Fibroblast of lung (primary cell): ENCODE results near the gene ZNF549. TPM values are rescaled to one million over a fixed set of nuclear protein-coding genes. Genes with fewer than 3 reads are reported as not detected.

Source experiments
- DNase-seq, 2 donors: peaks; one replicate each; pipeline versions ENCODE4 v3.0.0 to v3.0.0-alpha.2; 2010; ENCODE audit warnings: low read depth in 2 of 2
- H2AFZ ChIP-seq: 2 replicates; pipeline ENCODE4 v1.5.1; 2012; ENCODE audit warnings: low read length, control low read depth, inconsistent platforms
- H3K27ac ChIP-seq: 2 replicates; pipeline ENCODE4 v1.5.1; 2011; ENCODE audit warnings: low read length, control low read depth; ENCODE audit not compliant: insufficient read depth
- H3K27me3 ChIP-seq: 2 replicates; pipeline ENCODE4 v1.5.1; 2011; ENCODE audit warnings: mild to moderate bottlenecking, low read length; ENCODE audit not compliant: control insufficient read depth, insufficient read depth
- H3K36me3 ChIP-seq: 2 replicates; pipeline ENCODE4 v1.5.1; 2011; ENCODE audit warnings: low read length; ENCODE audit not compliant: control insufficient read depth, insufficient read depth
- H3K4me1 ChIP-seq: 2 replicates; pipeline ENCODE4 v1.5.1; 2011; ENCODE audit warnings: low read length; ENCODE audit not compliant: control insufficient read depth, insufficient read depth; ENCODE audit errors: extremely low read depth
- H3K4me2 ChIP-seq: 2 replicates; pipeline ENCODE4 v1.5.1; 2011; ENCODE audit warnings: low read length, control low read depth; ENCODE audit not compliant: insufficient read depth; ENCODE audit errors: extremely low read depth
- H3K4me3 ChIP-seq, 4 experiments: fragments of 200-600 bp in 1 of 4; sonication (generic) in 1 of 4; replicated peaks in 1 of 4; 2 replicates each; pipeline ENCODE4 v1.5.1; 2011 to 2016; ENCODE audit warnings: low read length in 4 of 4, low read depth in 3 of 4, mild to moderate bottlenecking in 3 of 4, control low read depth in 2 of 4, inconsistent platforms in 1 of 4, mixed read lengths in 1 of 4; ENCODE audit not compliant: insufficient read depth in 1 of 4; ENCODE audit errors: control extremely low read depth in 1 of 4
- H3K79me2 ChIP-seq: 2 replicates; pipeline ENCODE4 v1.5.1; 2012; ENCODE audit warnings: mild to moderate bottlenecking, low read length, inconsistent platforms; ENCODE audit not compliant: control insufficient read depth, insufficient read depth
- H3K9ac ChIP-seq: 2 replicates; pipeline ENCODE4 v1.5.1; 2011; ENCODE audit warnings: mild to moderate bottlenecking, low read length, control low read depth; ENCODE audit not compliant: insufficient read depth
- H3K9me3 ChIP-seq: 2 replicates; pipeline ENCODE4 v1.5.1; 2012; ENCODE audit warnings: low read depth, low read length; ENCODE audit not compliant: control insufficient read depth, insufficient read depth
- H4K20me1 ChIP-seq: 2 replicates; pipeline ENCODE4 v1.5.1; 2011; ENCODE audit warnings: low read length; ENCODE audit not compliant: control insufficient read depth, insufficient read depth; ENCODE audit errors: extremely low read depth
- EZH2 ChIP-seq: IDR thresholded peaks from 2 replicates; pipeline ENCODE4 v1.5.1; 2012; ENCODE audit warnings: low read length, control low read depth, mild to moderate bottlenecking; ENCODE audit errors: missing control alignments
- polyA plus RNA-seq, 2 donors: library from polyadenylated mRNA; depleted of rRNA in 1 of 2; stranded (reverse) in 1 of 2; unstranded in 1 of 2; fragments of >200 nt; gene quantifications; 2 replicates each; pipeline ENCODE4 v1.2.1, GENCODE V29; 2011 to 2012; ENCODE audit warnings: missing spikeins in 1 of 2
- total RNA-seq: library from RNA; depleted of rRNA; stranded (reverse); fragments of >200 nt; gene quantifications from 2 replicates; pipeline ENCODE4 v1.2.1, GENCODE V29; 2014
- TF ChIP-seq, protein P1 (sequence below), 2 donors: IDR thresholded peaks in 1 of 2; conservative IDR thresholded peaks in 1 of 2; 1 replicate in 1 of 2; 2 replicates in 1 of 2; pipeline ENCODE4 v1.5.1; 2011 to 2012; ENCODE audit warnings: low read length in 2 of 2, control low read depth in 1 of 2, inconsistent platforms in 1 of 2, low read depth in 1 of 2, mild to moderate bottlenecking in 1 of 2

Gene ZNF549
- total and polyA plus RNA-seq, 2 donors (not counting 1 experiment from before 2014, with no cell fraction given) = 4.8 to 7.8 TPM

DNA sequence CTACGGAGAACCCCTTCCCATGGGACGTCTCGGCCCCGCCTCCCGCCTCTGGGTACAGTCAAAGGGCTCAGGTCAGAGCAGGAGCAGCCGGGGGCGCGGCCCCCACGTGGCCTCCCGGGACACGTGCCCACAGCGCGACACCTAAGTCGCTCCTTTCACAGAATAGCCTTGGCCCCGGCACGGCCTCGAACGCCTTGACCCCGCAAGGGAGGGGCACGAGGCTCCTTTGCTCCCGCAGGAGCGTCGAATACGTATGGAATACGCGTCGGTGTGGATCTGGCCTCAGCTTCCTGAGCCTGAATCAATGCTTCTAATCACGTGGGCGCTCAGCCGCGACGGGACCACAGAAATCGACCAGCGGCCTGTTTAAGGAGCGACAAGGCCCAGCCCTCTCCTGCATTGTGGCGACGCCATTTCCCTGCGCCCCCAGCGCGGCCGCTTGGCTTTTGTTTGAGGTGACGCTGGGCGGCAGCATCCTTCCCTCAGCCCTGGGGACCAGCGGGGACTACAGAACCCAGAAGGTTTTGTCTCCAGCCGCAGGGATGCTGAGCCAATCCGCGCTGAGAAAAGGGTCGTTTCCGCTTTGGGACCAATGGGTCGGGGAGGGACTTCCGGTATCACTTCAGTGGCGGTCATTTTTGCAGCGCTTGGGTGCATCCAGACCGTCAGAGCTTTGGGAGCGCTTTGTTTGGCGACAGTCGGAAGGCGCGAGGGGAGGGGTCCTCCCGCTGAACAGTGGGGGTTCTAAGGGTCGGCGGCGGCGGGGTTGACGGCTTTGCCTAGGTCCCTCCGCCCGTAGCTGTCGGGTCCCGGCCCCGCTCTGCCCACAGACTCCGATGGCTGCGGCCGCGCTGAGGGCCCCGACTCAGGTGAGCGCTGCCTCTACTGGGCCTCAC is 56.6 kb downstream of the ZNF549 start, which contains the start of gene ZIK1:
Gene ZIK1 (plus strand): TSS at position 625 of the 896 bp plus-strand sequence. CDS start 212 bp downstream, at position 837.
- Histone ChIP-seq H3K27ac (peak within 1 kb of the TSS; percentile 56), H3K27me3 (no peaks in the 10 kb centered on the region), H3K4me3 (peak within 1 kb of the TSS; percentile 69 to 87 (median 80)), H3K4me2 (peak within 1 kb of the TSS; percentile 73), H4K20me1 (no peaks in the 10 kb centered on the region), H2AFZ (peak within 1 kb of the TSS; percentile 99), H3K4me1 (no peaks in the 10 kb centered on the region), H3K36me3 (no peaks in the 10 kb centered on the region), H3K79me2 (peaks cover 5% of the 10 kb centered on the region), H3K9ac (peak within 1 kb of the TSS; percentile 60), H3K9me3 (no peaks in the 10 kb centered on the region)
- DNase-seq = peak; percentile 91 to 96
- TF ChIP-seq, protein P1, sequence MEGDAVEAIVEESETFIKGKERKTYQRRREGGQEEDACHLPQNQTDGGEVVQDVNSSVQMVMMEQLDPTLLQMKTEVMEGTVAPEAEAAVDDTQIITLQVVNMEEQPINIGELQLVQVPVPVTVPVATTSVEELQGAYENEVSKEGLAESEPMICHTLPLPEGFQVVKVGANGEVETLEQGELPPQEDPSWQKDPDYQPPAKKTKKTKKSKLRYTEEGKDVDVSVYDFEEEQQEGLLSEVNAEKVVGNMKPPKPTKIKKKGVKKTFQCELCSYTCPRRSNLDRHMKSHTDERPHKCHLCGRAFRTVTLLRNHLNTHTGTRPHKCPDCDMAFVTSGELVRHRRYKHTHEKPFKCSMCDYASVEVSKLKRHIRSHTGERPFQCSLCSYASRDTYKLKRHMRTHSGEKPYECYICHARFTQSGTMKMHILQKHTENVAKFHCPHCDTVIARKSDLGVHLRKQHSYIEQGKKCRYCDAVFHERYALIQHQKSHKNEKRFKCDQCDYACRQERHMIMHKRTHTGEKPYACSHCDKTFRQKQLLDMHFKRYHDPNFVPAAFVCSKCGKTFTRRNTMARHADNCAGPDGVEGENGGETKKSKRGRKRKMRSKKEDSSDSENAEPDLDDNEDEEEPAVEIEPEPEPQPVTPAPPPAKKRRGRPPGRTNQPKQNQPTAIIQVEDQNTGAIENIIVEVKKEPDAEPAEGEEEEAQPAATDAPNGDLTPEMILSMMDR (conservative IDR thresholded peaks at IDR 0.05 in 1 of 2, IDR thresholded peaks at IDR 0.05 in 1 of 2; ENCODE audit: low read depth in 1 of 2, low read length in 2 of 2) = no peak
- TF ChIP-seq EZH2 = no peak

- no peak overlapping the region for H3K4me3 ChIP-seq
- peaks cover 5% of the 10 kb centered on the region for H3K9me3 ChIP-seq
- H2AFZ ChIP-seq = no peak overlapping the region
- DNase-seq = peak in 1 of 2 donors; percentile 85
- TF ChIP-seq, protein P1 (conservative IDR thresholded peaks at IDR 0.05 in 1 of 2, IDR thresholded peaks at IDR 0.05 in 1 of 2; ENCODE audit: low read depth in 1 of 2, low read length in 2 of 2) = no peak
- no peak for TF ChIP-seq EZH2
- H4K20me1 ChIP-seq = no peaks in the 10 kb centered on the region
- H3K27ac ChIP-seq = no peak overlapping the region
- no peak overlapping the region for H3K9ac ChIP-seq
- H3K4me1 ChIP-seq = no peaks in the 10 kb centered on the region
- H3K27me3 ChIP-seq = no peaks in the 10 kb centered on the region
- no peak overlapping the region for H3K4me2 ChIP-seq
- H3K36me3 ChIP-seq = peaks cover 11% of the 10 kb centered on the region
- H3K79me2 ChIP-seq = peaks cover 5% of the 10 kb centered on the region
Observed at GRCh38 chr19:57587529-57587928, 60.4 kb downstream of the ZNF549 start.

- Histone ChIP-seq H3K27me3 (no peaks in the 10 kb centered on the region), H3K4me3 (peak overlapping the region; percentile 44 to 90 (median 86)), H3K36me3 (no peaks in the 10 kb centered on the region), H3K79me2 (peaks cover 7% of the 10 kb centered on the region), H4K20me1 (no peaks in the 10 kb centered on the region), H2AFZ (peak overlapping the region; percentile 90), H3K9ac (no peak overlapping the region), H3K4me2 (peak overlapping the region; percentile 60), H3K9me3 (no peaks in the 10 kb centered on the region), H3K27ac (no peak overlapping the region), H3K4me1 (peaks cover 3% of the 10 kb centered on the region)
- no peak for DNase-seq
- no peak for TF ChIP-seq EZH2
- TF ChIP-seq, protein P1 (conservative IDR thresholded peaks at IDR 0.05 in 1 of 2, IDR thresholded peaks at IDR 0.05 in 1 of 2; ENCODE audit: low read depth in 1 of 2, low read length in 2 of 2) = no peak
Observed at GRCh38 chr19:57599377-57599760, 72.2 kb downstream of the ZNF549 start.
